Measurements from ENCODE around the gene SEC24A.
A peak's percentile ranks its signal among the peaks of the same experiment; 100 is the strongest.
"Not testable (repeated sequence)": the region's sequence is repeated elsewhere in the genome, so short reads cannot be mapped to it uniquely, and the experiment has no call there.

Gene SEC24A

DNA sequence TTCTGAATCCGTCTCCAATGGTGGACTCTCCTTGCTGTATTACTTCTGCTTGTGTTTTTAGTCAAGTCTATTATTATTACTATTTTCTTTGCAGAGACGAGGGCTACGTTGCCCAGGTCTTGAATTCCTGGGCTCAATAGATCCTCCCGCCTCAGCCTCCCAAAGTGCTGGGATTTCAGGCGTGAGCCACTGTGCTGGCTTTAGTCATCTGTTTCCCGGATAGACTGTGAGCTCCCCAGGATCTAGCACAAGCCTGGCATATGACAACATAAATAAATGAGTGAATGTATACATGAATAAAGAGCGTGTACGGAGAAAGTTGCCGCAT lies 109.6 kb downstream of the SEC24A start:
- DNase-seq = no peak

GRCh38 chr5:134758504-134759341 lies 110.1 kb downstream of the SEC24A start, which contains the start of gene DDX46:
DDX46 (plus strand) TSS chr5:134758779; CDS start chr5:134758939, 160 bp downstream.
- peak; percentile 91 for DNase-seq

DNA sequence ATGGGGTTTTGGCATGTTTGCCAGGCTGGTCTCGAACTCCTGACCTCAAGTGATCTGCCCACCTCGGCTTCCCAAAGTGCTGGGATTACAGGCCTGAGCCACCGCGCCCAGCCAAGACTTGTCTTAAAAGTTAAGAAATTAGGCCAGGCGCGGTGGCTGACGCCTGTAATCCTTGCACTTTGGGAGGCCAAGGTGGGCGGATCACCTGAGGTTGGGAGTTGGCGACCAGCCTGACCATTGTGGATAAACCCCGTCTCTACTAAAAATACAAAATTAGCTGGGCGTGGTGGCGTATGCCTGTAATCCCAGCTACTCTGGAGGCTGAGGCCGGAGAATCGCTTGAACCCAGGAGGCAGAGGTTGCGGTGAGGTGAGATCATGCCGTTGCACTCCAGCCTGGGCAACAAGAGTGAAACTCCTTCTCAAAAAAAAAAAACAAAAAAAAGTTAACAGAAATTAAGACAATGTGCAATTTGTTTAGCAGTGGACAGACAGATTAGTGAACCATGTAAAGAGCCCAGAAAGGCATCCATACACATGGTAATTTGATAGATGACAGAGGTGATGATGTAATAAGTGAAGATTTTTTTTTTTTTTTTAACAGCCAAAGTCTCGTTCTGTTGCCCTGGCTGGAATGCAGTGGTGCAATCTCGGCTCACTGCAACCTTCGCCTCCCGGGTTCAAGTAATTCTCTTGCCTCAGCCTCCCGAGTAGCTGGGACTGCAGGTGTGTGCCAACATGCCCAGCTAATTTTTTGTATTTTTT lies 119.1 kb downstream of the SEC24A start:
- not testable (repeated sequence) for DNase-seq

DNA sequence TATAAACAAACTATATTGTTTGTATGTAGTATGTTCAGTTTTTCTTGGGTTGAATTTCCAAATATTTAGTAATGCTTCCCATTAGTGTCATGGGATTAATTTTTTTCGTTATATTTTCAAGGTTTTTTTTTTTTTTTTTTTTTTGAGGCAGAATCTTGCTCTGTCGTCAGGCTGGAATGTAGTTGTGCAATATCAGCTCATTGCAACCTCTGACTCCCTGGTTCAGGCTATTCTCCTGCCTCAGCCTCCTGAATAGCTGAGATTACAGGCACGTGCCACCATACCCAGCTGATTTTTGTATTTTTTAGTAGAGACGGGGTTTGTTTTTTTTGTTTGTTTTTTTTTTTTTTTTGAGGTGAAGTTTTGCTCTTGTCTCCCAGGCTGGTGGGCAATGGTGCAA lies 120.6 kb downstream of the SEC24A start:
- peak; percentile 42 for DNase-seq

DNA sequence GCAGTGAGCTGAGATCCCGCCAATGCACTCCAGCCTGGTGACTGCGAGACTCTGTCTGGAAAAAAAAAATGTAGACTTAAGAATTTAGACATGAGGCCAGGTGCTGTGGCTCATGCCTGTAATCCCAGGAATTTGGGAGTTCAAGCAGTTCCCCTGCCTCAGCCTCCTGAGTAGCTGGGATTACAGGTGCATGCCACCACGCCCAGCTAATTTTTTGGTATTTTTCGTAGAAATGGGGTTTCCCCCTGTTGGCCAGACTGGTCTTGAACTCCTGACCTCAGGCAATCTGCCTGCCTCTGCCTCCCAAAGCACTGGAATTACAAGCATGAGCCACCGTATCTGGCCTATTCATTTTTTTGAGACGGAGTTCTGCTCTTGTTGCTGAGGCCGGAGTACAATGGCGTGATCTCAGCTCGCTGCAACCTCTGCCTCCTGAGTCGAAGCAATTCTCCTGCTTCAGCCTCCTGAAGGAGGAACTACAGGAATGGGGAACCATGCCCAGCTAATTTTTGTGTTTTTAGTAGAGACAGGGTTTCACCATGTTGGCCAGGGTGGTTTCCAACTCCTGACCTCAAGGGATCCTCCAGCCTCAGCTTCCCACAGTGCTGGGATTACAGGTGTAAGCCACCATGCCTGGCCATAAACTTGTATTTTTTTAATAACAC lies 124.0 kb downstream of the SEC24A start:
- DNase-seq = no peak

GRCh38 chr5:134777366-134777765 lies 128.8 kb downstream of the SEC24A start:
- no peak for DNase-seq
